DOHH2 (cell line): ENCODE data around the gene RLIM.

Experiments used
- H3F3A ChIP-seq: fragments of 200-600 bp; sonication (generic), shearing (Covaris generic); 2 replicates; pipeline ENCODE4 v1.6.0; 2016; ENCODE audit warnings: antibody characterized with exemption, mild to moderate bottlenecking; ENCODE audit not compliant: control insufficient read depth, insufficient read depth
- H3K27ac ChIP-seq: fragments of 200-600 bp; sonication (generic); 2 replicates; pipeline ENCODE4 v1.5.1; 2014; ENCODE audit warnings: low read depth, mild to moderate bottlenecking, low read length, moderate library complexity
- H3K27me3 ChIP-seq: fragments of 200-600 bp; sonication (generic); 2 replicates; pipeline ENCODE4 v1.6.1; 2014; ENCODE audit warnings: mild to moderate bottlenecking, low read length, mixed read lengths; ENCODE audit not compliant: control insufficient read depth
- H3K36me3 ChIP-seq: fragments of 200-600 bp; sonication (generic); 2 replicates; pipeline ENCODE4 v1.6.1; 2014; ENCODE audit warnings: mild to moderate bottlenecking, low read length, moderate library complexity, mixed read lengths; ENCODE audit not compliant: control insufficient read depth
- H3K4me1 ChIP-seq: fragments of 200-600 bp; sonication (generic); 2 replicates; pipeline ENCODE4 v1.6.1; 2014; ENCODE audit warnings: mild to moderate bottlenecking, low read length, mixed read lengths; ENCODE audit not compliant: control insufficient read depth
- H3K4me2 ChIP-seq: fragments of 200-600 bp; sonication (generic); 2 replicates; pipeline ENCODE4 v1.6.0; 2014; ENCODE audit warnings: mild to moderate bottlenecking, low read length, moderate library complexity
- H3K4me3 ChIP-seq: fragments of 200-600 bp; sonication (generic); 2 replicates; pipeline ENCODE4 v1.5.1; 2014; ENCODE audit warnings: mild to moderate bottlenecking, low read length, mixed read lengths
- H3K79me2 ChIP-seq: fragments of 200-600 bp; sonication (generic); 2 replicates; pipeline ENCODE4 v1.6.1; 2014; ENCODE audit warnings: mild to moderate bottlenecking, low read length, mixed read lengths; ENCODE audit not compliant: control insufficient read depth
- H3K9me2 ChIP-seq: fragments of 200-600 bp; sonication (generic); replicated peaks from 2 replicates; pipeline ENCODE4 v1.6.1; 2014; ENCODE audit warnings: mild to moderate bottlenecking, low read length, mixed read lengths; ENCODE audit not compliant: control insufficient read depth
- H3K9me3 ChIP-seq: fragments of 200-600 bp; sonication (generic); 2 replicates; pipeline ENCODE4 v1.6.1; 2014; ENCODE audit warnings: antibody characterized with exemption, low read length, mixed read lengths; ENCODE audit not compliant: control insufficient read depth, insufficient read depth
- H4K20me1 ChIP-seq: fragments of 200-600 bp; sonication (generic); 2 replicates; pipeline ENCODE4 v1.6.0; 2014; ENCODE audit warnings: low read depth, mild to moderate bottlenecking, antibody characterized with exemption, low read length, moderate library complexity; ENCODE audit not compliant: control insufficient read depth, insufficient read depth
- CTCF ChIP-seq: fragments of 200-600 bp; sonication (generic); IDR thresholded peaks from one replicate; pipeline ENCODE4 v1.5.1; 2014; ENCODE audit warnings: antibody characterized with exemption, mild to moderate bottlenecking, low read depth, low read length; ENCODE audit not compliant: poor library complexity, severe bottlenecking
- EZH2phosphoT487 ChIP-seq: fragments of 200-600 bp; sonication (generic); IDR thresholded peaks from 2 replicates; pipeline ENCODE4 v1.6.1; 2017; ENCODE audit warnings: borderline replicate concordance, mild to moderate bottlenecking, antibody characterized with exemption, low read length, moderate library complexity, mixed read lengths

Gene RLIM

GRCh38 chrX:74535408-74536151 is 78.8 kb downstream of the RLIM start:
- Histone ChIP-seq H3K4me3 (peak overlapping the region; percentile 39), H3K9me2 (no peaks in the 10 kb centered on the region), H4K20me1 (no peaks in the 10 kb centered on the region), H3K36me3 (no peaks in the 10 kb centered on the region), H3K4me2 (peak overlapping the region; percentile 55), H3K79me2 (no peaks in the 10 kb centered on the region), H3K4me1 (no peaks in the 10 kb centered on the region; the same call in 1 of the 2 replicates), H3K9me3 (no peaks in the 10 kb centered on the region), H3K27me3 (peaks cover 12% of the 10 kb centered on the region), H3F3A (no peaks in the 10 kb centered on the region), H3K27ac (no peak overlapping the region)
- TF ChIP-seq CTCF (no peak), EZH2phosphoT487 (no peak)
